ENCODE results near the gene WWTR1.

- TF ChIP-seq, protein P1, sequence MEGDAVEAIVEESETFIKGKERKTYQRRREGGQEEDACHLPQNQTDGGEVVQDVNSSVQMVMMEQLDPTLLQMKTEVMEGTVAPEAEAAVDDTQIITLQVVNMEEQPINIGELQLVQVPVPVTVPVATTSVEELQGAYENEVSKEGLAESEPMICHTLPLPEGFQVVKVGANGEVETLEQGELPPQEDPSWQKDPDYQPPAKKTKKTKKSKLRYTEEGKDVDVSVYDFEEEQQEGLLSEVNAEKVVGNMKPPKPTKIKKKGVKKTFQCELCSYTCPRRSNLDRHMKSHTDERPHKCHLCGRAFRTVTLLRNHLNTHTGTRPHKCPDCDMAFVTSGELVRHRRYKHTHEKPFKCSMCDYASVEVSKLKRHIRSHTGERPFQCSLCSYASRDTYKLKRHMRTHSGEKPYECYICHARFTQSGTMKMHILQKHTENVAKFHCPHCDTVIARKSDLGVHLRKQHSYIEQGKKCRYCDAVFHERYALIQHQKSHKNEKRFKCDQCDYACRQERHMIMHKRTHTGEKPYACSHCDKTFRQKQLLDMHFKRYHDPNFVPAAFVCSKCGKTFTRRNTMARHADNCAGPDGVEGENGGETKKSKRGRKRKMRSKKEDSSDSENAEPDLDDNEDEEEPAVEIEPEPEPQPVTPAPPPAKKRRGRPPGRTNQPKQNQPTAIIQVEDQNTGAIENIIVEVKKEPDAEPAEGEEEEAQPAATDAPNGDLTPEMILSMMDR (IDR thresholded peaks at IDR 0.05): no peak
- TF ChIP-seq GABPB1 (CRISPR knock-in tag; IDR thresholded peaks at IDR 0.05) (no peak), KAT7 (CRISPR knock-in tag; IDR thresholded peaks at IDR 0.05; ENCODE audit: borderline replicate concordance) (no peak)
Observed at GRCh38 chr3:149615731-149616221, 42.0 kb downstream of the WWTR1 start.

Measured in WTC11 (cell line).